GM19455 (cell line): Measurements from ENCODE around the gene KLK5.
"Not testable (repeated sequence)": the region's sequence is repeated elsewhere in the genome, so short reads cannot be mapped to it uniquely, and the experiment has no call there.

ENCODE experiments used
- ATAC-seq: cut with Tn5 transposase; IDR thresholded peaks from one replicate; pipeline ENCODE4 v1.9.1; 2021; ENCODE audit not compliant: unreplicated experiment

KLK5 gene, protein sequence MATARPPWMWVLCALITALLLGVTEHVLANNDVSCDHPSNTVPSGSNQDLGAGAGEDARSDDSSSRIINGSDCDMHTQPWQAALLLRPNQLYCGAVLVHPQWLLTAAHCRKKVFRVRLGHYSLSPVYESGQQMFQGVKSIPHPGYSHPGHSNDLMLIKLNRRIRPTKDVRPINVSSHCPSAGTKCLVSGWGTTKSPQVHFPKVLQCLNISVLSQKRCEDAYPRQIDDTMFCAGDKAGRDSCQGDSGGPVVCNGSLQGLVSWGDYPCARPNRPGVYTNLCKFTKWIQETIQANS

DNA sequence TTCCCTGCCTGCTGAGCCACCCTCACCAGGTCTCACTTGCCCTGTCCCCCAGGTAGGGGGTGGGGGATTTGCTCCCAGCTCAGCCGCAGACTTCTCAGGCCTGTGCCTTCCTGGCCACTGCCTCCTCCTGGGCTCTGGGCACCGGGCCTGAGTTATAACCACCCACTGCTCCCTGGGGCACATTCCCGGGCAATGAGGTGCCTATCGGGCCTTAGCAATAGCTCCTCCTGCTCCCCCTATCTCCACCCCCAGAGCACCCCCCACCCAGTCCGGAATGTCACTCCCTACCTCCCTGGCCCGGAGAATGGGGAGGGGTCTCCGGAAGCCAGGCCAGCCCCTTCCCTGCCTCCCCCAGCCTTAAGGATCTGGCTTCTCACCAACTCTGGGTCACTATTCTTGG is at the start of gene KLK5:
Gene KLK5 (minus strand): TSS at position 129 of the 400 bp plus-strand sequence. CDS start 381 bp downstream, outside the sequence.
- ATAC-seq, result no peak

DNA sequence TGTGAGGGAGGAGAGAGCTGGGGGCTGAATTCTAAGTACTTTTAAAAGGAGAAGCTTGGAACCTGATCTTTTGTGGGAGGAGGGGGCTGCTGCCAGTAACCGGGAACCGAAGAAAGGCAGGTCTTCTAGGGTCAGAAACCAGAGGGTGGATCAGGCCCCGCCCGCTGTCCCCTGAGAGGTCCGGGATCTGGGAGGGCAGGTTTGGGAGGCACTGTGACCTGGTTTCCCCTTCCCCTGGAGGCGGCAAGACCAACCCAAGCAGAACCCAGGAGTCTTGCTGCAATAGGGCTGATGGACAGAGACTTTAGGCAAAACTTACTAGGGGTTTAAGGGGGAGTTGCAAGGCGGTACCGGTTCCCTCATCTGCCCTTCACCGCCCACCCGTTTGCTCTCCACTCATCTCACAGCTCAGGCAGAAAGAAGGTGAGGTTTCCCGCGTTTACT is 49.3 kb upstream of the KLK5 start:
- ATAC-seq, result no peak

DNA sequence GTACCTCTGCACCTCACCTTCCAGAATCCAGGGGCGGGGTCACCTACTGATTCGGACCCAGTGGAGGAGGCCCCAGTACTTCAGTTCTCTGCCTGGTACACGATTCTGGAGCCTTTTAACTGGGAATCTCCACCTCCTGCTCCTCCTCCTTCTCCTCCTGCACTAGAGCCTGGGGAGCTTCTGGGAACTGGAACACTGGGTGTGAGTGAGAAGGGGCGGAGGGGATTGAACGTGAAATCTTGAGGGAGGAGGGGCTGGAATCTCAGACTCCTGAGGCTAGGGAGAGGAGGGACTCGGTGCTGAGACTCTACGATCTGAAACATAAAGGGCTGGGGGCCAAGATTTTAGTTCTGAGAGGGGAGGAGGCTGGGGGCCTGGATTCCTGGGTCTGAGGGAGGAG is 48.7 kb upstream of the KLK5 start, which contains the start of gene KLK8:
Gene KLK8 (minus strand): TSS at position 90 of the 400 bp plus-strand sequence. CDS start 437 bp downstream, outside the sequence.
- no peak for ATAC-seq

DNA sequence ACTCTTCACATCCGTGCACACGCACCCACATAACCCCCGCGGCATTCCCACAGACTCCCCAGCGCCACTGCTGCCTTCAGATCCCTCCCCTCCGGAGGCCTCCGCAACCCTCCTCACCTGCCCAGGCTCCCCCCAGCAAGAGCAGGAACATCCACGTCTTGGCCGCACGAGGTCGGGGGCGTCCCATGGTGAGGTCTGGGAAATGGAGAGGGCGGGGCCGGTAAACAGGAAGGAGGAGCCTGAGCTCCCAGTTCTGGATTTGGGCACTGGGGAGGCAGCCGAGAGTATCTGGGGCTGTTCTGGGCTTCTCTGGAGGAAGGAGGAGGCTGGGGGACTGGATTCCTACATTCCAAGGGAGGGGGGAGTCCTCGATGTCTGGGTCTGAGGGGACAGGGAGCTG is 48.1 kb upstream of the KLK5 start:
- ATAC-seq, result no peak

DNA sequence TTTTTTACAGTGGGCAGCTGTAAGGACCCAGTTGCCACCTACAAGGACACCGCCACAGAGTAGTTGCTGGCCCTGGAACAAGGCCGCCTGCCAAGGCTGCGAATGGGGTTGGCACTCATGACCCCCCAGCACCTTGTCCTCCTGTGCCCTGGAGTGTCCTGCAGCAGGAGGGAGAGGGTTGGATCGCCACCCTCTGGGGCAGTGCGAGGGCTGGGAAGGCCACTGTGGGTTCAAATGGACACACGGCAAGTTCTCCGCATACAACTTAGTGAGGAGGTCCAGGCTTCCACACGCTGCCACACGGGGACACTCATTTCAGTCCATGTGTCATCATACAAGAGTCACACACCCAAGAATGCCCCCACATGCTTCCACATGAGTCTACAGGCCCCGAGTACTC is 47.6 kb upstream of the KLK5 start:
- no peak for ATAC-seq

DNA sequence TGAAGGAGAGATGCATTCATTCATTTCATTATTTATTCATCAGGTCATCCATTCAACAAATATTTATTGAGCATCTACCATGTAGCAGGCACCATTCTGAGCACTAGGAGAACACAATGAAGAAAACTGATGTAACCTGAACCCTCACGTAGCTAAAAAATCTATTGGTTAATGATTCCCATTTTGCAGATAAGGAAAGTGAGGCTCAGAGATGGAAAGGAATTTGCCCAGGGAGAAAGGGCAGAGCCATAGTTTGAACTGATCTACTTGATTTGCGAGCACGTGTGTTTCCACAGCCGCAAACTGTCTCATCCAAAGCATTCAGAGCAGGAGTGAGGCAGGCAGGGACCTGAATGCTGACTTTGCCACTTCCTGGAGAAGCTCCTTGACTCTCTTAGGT is 45.8 kb upstream of the KLK5 start:
- no peak for ATAC-seq

DNA sequence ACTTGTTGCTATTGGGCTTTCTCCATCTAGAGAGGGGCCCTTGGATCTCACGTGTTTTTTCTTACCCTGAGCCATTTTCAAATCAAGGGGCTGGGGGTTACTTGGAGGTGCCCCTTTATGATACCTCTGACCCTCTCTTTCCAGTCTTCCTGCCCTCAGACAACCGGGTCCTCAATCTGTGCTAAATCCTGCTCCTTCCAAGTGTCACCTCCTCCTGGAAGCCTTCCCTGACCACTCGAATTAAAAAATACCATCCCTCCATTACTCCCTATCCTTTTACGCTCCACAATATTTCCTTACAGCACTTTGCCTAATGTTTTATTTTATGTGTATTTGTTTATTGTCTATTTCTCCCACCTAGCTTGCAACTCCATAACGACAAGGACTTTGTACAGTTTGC is 45.2 kb upstream of the KLK5 start:
- no peak for ATAC-seq

DNA sequence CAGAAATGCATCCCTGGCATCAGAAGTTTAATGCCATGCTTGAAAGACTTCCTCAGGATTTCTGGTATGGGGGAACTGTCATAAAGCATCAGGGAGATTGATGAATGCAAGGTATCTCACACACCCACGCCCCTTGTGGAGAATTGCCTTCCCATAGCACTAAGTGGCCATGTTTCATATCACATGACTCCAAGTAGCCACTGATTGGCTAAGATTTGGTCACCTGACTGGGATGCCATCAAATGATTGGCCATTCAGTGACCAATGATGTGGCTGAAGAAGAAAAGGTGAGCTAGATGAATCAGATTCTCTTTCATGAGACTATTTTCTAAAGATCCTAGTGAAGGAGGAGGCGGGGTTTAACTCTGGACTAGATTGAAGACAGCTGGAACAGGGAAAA is 41.3 kb upstream of the KLK5 start:
- ATAC-seq, result no peak

DNA sequence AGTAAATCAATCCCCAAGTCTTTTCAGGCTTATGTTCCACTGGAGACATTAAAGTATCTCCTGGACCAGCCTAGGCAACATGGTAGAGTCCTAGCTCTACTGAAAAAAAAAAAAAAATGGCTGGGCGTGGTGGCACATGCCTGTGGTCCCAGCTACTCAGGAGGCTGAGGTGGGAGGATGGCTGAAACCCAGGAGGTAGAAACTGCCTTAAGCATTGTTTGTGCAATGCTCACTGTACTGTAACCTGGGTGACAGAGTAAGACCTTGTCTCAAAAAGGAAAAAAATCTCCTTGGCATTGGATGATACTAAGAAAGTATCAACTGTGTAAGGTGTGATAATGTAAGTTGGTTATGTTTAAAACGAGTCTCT is 39.8 kb upstream of the KLK5 start:
- ATAC-seq, result no peak

DNA sequence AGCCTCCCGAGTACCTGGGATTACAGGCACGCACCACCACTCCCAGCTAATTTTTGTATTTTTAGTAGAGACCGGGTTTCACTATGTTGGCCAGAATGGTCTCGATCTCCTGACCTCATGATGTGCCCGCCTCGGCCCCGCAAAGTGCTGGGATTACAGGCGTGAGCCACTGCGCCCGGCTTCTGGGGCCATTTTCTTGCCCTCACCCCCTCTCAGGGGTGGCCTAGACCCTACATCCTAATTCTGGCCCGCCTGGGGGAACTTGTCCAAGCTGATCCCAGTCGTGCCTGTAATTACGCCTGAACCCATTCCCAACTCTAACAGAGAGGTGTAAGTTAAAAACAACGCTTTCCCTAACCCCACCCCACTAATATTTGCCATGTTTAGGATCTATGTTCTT is 31.6 kb upstream of the KLK5 start:
- not testable (repeated sequence) for ATAC-seq

DNA sequence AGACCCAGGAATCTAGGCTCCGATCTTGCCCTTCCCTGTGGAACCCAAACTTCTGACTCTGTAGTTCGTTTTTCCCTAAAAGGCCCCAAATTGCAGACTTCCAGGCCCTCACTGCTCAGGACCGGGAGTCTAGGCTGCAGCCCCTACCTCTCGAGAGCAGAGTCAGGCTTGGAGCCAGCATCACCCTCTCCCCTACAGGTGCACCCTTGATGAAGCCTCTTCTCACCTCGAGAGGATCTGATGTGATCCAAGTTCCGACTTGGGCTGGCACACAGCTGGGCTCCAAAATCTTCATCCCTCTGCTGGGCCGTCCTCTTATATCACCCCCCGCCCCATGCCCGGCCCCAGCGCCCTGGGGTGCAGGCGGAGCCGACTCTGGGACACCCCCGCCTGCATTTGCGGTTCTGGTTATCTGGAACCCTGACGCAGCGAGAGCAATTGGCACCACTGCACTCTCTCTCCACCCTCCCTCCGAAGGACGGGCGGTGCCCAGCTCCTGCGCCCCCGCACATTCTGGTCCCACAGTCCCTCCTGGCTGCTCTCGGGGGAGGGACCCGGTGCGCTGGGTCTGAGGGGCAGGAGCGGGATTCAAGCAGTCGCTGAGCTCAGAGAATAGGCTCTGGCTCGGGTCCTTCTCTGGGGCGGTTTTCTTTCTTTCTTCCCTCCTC is 30.9 kb upstream of the KLK5 start, which contains the start of gene KLK7:
Gene KLK7 (minus strand): TSS at position 293 of the 668 bp plus-strand sequence. CDS start 1,518 bp downstream, outside the sequence.
- ATAC-seq, result no peak

DNA sequence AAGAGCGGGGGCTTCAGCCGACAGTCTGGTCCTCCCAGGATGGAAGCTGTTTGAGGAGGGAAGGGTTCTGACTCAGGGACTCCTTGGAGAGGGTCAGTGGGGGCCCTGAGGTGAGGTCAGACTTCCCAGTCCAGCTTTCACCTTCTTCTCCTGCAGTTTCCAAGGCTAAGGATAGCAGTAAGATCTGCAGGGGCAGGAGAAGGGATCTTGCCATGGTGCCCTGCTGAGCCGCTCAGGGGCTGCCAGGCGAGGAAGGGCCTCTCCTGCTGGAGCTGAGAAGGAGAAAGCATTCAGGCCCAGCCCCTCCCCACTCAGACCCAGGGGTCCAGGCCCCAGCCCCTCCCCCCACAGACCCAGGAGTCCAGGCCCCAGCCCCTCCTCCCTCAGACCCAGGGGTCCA is 29.3 kb upstream of the KLK5 start:
- no peak for ATAC-seq

DNA sequence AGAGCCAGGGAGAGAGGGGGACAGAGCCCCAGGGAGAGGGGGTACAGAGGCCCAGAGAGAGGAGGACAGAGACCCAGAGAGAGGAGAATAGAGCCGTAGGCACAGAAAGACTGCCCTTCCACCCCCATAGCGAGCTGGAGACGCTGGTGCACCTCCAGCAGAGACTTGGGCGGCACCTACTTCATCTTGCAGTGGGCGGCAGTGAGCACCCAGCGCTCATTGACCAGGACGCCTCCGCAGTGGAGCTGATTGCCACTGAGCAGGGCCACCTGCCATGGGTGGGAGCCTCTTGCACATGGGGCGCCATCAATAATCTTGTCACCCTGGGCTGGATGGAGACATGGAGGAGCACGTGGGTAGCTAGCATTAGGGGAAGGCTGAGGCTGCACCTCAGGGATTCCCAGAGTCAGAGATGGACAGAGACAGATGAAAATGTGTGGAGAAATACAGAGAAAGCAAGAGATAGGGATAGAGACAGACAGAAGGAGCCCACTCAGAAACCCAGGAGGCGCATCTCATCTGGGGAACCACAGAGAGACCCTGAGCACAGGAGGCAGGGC is 28.8 kb upstream of the KLK5 start:
- no peak for ATAC-seq

DNA sequence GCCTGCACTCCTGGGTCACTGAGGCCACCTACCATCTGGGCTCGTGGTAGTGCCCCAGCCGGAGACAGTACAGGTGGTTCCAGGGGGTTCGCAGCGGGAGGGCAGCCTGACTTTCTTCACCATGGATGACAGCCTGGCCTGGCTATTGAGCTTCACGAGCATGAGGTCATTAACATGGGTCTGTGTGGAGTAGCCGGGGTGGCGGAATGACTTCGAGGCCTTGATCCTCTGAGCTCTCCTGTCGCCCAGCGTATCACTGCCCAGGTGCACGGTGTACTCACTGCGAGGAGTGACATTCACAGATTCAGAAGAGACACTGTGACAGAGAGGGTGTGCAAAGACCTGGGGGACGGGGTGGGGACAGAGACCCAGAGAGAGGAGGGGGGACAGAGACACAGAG is 27.4 kb upstream of the KLK5 start:
- no peak for ATAC-seq

DNA sequence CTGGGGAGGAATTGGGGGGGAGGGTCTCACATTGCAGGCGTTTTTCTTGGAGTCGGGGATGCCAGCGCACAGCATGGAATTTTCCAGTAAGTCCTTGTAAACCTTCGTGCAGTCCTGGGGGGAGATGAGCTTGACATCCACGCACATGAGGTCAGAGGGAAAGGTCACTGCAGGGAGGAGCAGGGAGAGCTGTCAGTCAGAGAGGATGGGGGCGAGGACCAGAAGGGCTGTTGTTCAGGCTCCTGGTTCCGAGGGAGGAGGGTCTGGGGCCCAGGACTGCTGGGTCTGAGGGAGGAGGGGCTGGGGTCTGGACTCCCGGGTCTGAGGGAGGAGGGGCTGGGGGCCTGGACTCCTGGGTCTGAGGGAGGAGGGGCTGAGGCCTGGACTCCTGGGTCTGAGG is 26.9 kb upstream of the KLK5 start:
- no peak for ATAC-seq

DNA sequence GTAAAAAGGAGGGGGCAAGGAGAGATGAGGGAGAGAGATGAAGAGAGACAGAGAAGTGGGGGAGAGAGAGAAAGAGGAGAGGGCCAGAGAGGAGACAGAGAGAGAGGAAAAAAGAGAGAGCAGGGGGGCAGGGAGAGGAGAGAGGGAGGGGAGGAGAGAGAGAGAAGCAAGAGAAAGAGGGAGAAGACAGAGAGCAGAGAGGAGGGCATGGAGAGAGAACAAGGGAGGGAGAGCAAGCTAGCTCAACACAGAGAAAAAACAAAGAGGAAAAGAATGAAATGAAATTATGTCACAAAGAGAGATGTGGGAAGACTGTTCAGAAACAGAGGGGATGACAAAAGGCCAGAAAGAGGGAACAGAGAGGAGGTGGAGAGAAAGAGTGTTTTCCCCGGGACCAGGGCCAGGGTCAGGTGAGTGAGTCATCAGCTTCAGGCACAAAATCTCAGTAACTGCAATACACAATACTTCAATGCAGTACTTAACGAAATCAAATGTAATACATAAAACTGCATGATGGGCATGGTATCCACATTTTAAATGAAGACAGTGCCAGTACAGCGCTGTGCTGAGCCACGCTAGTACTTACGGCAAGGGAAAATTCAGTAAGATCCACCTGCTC is 26.0 kb upstream of the KLK5 start:
- ATAC-seq, result no peak

DNA sequence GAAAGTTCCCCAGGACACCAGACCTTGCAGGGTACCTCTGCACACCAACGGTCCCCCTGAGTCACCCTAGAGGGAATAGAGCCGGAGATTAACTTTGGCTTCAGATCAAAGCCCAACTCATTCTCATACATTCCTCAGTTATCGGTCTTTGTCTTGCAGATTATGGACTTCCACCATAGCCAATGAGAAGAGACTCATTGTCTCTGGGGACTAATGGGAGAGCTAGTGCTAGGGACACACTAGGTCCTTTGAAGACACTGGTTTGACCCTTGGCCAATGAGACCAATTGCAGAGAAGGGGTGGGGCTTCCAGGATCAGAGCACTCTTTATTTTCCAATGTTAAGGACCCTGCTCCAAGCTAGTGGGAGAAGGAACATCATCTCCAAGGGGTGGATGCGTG is 24.8 kb upstream of the KLK5 start:
- ATAC-seq, result no peak

DNA sequence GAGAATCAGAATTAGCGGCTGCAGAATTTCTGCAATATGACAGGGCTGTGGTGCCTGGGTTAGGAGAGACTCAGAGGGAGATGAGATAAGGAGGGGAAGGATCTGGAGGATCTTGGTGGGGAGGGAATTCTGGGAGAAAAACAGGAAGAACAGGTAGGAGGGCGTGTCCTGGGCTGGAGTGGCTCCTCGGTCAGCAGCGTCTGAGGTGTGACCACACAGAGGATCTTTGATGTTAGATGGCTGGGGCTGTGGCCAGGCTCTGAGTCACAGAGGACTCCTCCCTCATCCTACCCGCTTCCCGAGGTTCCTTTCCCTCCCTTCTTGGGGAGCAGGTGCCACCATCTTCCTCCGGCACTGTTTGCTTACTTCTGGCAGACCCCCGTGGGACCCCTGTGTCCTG is 22.9 kb upstream of the KLK5 start:
- no peak for ATAC-seq

DNA sequence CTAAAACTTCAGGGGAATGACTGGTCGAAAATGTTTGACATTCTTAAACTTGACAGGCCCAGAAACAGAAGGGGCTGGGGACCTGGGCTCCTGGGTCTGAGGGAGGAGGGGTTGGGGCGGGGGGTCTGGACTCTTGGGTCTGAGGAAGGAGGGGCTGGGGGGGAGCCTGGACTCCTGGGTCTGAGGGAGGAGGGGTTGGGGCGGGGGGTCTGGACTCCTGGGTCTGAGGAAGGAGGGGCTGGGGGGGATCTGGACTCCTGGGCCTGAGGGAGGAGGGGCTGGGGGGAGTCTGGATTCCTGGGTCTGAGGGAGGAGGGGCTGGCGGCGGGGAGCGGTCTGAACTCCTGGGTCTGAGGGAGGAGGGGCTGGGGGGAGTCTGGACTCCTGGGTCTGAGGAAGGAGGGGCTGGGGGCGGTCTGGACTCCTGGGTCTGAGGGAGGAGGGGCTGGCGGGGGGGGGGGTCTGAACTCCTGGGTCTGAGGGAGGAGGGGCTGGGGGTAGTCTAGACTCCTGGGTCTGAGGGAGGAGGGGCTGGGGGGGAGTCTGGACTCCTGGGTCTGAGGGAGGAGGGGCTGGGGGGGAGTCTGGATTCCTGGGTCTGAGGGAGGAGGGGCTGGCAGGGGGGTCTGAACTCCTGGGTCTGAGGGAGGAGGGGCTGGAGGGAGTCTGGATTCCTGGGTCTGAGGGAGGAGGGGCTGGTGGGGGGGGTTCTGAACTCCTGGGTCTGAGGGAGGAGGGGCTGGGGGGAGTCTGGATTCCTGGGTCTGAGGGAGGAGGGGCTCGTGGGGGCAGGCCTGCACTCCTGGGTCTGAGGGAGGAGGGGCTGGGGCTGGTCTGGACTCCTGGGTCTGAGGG is 22.1 kb upstream of the KLK5 start:
- ATAC-seq, result no peak

DNA sequence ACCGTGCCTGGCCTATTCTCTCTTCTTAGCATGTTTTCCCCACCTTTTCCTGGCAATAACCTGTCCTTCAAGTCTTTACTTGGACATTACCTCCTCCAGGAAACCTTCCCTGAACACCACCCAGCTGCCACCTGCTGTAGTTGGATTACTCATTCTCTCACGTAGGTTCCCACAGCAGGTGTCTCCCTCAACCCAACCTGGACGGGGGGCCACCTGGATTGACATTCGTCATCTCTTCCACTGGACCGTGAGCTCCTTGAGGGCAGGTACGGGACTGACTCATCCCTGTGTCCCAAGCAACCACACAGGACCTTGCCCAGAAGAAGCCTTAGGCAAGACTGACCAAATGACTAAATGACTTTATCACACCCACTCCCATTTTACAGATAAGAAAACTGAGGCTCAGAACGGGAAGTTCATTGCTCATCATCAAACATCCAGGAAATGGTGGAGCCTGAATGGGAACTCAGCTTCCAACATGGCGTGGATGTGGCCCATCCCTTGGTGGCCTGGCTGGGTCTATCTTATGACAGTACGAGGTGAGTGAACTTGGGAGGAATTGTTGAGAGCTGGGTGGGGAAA is 20.0 kb upstream of the KLK5 start:
- no peak for ATAC-seq
